ENCODE measurements around the gene CCDC40.

- no peak for TF ChIP-seq TAF1 (IDR thresholded peaks at IDR 0.05; ENCODE audit: borderline replicate concordance, insufficient read depth, low read length)
- no peak for TF ChIP-seq REST (IDR thresholded peaks at IDR 0.05; ENCODE audit: insufficient read depth in 1 of 2, low read depth in 2 of 2, low read length in 2 of 2)
- TF ChIP-seq POLR2AphosphoS5 (IDR thresholded peaks at IDR 0.05; ENCODE audit: low read depth, low read length) = no peak
- no peak for TF ChIP-seq SIN3A (IDR thresholded peaks at IDR 0.05; ENCODE audit: borderline replicate concordance, insufficient read depth, low read length)
Observed at GRCh38 chr17:80029258-80029974, 7.0 kb upstream of the CCDC40 start.

Measured in PFSK-1 (cell line).